SK-N-SH (cell line): ENCODE results near the gene RBM19. TPM values are rescaled to one million over a fixed set of nuclear protein-coding genes. Genes with fewer than 3 reads are reported as not detected.

Source experiments
- CTCF ChIA-PET: fragments of 300-600, 350-600 bp; formaldehyde crosslinking; extraction: SDS; loops from one replicate; lab custom pipeline; 2021; lab: Yijun Ruan, JAX
- POLR2A ChIA-PET: fragments of 350-600 bp; sonication (Branson Sonifier 250); formaldehyde crosslinking; extraction: SDS; loops from one replicate; lab custom pipeline; 2020; ENCODE audit warnings: antibody characterized with exemption, inconsistent platforms; lab: Yijun Ruan, JAX
- DNase-seq: peaks from one replicate; pipeline ENCODE4 v3.0.0; 2012
- H2AFZ ChIP-seq: fragments of 200-600 bp; sonication (generic); 2 replicates; pipeline ENCODE4 v1.8.1; 2016; ENCODE audit warnings: antibody characterized with exemption, mild to moderate bottlenecking, low read depth
- H3F3A ChIP-seq: fragments of 200-600 bp; sonication (generic); replicated peaks from 2 replicates; pipeline ENCODE3; 2016; ENCODE audit warnings: antibody characterized with exemption, mild to moderate bottlenecking; ENCODE audit not compliant: insufficient read depth
- H3K27ac ChIP-seq, 2 experiments: fragments of 200-500 bp in 1 of 2; fragments of 200-600 bp in 1 of 2; sonication (Bioruptor generic) in 1 of 2; sonication (generic), shearing (Covaris generic) in 1 of 2; 2 replicates each; pipeline versions ENCODE4 v1.5.1 to v1.6.1; 2014 to 2016; ENCODE audit warnings: low read depth in 2 of 2, inconsistent platforms in 1 of 2, low read length in 1 of 2, mild to moderate bottlenecking in 1 of 2, mixed read lengths in 1 of 2
- H3K27me3 ChIP-seq: fragments of 200-600 bp; sonication (generic), shearing (Covaris generic); 2 replicates; pipeline ENCODE4 v1.6.1; 2016; ENCODE audit warnings: mixed run types; ENCODE audit not compliant: insufficient read depth
- H3K36me3 ChIP-seq, 2 experiments: fragments of 200-500 bp in 1 of 2; fragments of 200-600 bp in 1 of 2; sonication (Bioruptor generic) in 1 of 2; sonication (generic) in 1 of 2; replicated peaks in 1 of 2; 2 replicates each; pipeline versions ENCODE3 to v1.5.1; 2014 to 2016; ENCODE audit warnings: low read length in 1 of 2, mild to moderate bottlenecking in 1 of 2; ENCODE audit not compliant: insufficient read depth in 2 of 2, control insufficient read depth in 1 of 2
- H3K4me1 ChIP-seq, 2 experiments: fragments of 200-500 bp in 1 of 2; fragments of 200-600 bp in 1 of 2; sonication (Bioruptor generic) in 1 of 2; sonication (generic), shearing (Covaris generic) in 1 of 2; 2 replicates each; pipeline versions ENCODE4 v1.5.1 to v1.6.1; 2014 to 2016; ENCODE audit warnings: low read depth in 1 of 2, low read length in 1 of 2, mixed run types in 1 of 2; ENCODE audit not compliant: insufficient read depth in 2 of 2, control insufficient read depth in 1 of 2
- H3K4me2 ChIP-seq: fragments of 200-600 bp; sonication (generic), shearing (Covaris generic); 2 replicates; pipeline ENCODE4 v1.6.1; 2017; ENCODE audit warnings: mixed run types
- H3K4me3 ChIP-seq, 2 experiments: fragments of 200-500 bp in 1 of 2; fragments of 200-600 bp in 1 of 2; sonication (Bioruptor generic) in 1 of 2; sonication (generic), shearing (Covaris generic) in 1 of 2; 2 replicates each; pipeline versions ENCODE4 v1.5.1 to v1.8.1; 2014 to 2016; ENCODE audit warnings: low read depth in 2 of 2, inconsistent platforms in 1 of 2, low read length in 1 of 2, mild to moderate bottlenecking in 1 of 2, mixed read lengths in 1 of 2, moderate library complexity in 1 of 2
- H3K79me2 ChIP-seq: fragments of 200-600 bp; sonication (generic); 2 replicates; pipeline ENCODE4 v1.8.1; 2017; ENCODE audit warnings: mild to moderate bottlenecking; ENCODE audit not compliant: insufficient read depth
- H3K9ac ChIP-seq: fragments of 200-600 bp; sonication (generic); 2 replicates; pipeline ENCODE4 v1.6.1; 2017; ENCODE audit warnings: mixed run types
- H3K9me2 ChIP-seq: fragments of 200-600 bp; sonication (generic); 2 replicates; pipeline ENCODE4 v1.6.1; 2017; ENCODE audit warnings: mixed run types
- H3K9me3 ChIP-seq: fragments of 200-600 bp; sonication (generic); 2 replicates; pipeline ENCODE4 v1.6.1; 2017; ENCODE audit warnings: mixed run types, mild to moderate bottlenecking, moderate library complexity
- H4K20me1 ChIP-seq: fragments of 200-600 bp; sonication (generic); 2 replicates; pipeline ENCODE4 v1.6.1; 2017; ENCODE audit warnings: mild to moderate bottlenecking, mixed run types; ENCODE audit not compliant: insufficient read depth
- ELF1 ChIP-seq: IDR thresholded peaks from 2 replicates; pipeline ENCODE4 v1.4.0; 2012
- EZH2phosphoT487 ChIP-seq: fragments of 200-600 bp; sonication (generic); IDR thresholded peaks from 2 replicates; pipeline ENCODE4 v1.6.1; 2017; ENCODE audit warnings: low read depth, mixed run types, mild to moderate bottlenecking, antibody characterized with exemption, moderate library complexity, borderline replicate concordance
- FOSL2 ChIP-seq: IDR thresholded peaks from 2 replicates; pipeline ENCODE4 v1.4.0; 2012; ENCODE audit warnings: low read depth, mild to moderate bottlenecking, moderate library complexity, borderline replicate concordance
- FOXJ3 ChIP-seq: sonication (generic); formaldehyde crosslinking; IDR thresholded peaks from 2 replicates; pipeline ENCODE4 v1.5.1; 2020; ENCODE audit warnings: mild to moderate bottlenecking, missing genetic modification reagents
- GATA2 ChIP-seq: sonication (generic); formaldehyde crosslinking; IDR thresholded peaks from 2 replicates; pipeline ENCODE4 v1.5.0; 2020; ENCODE audit warnings: mild to moderate bottlenecking, missing genetic modification reagents
- JUND ChIP-seq: IDR thresholded peaks from 2 replicates; pipeline ENCODE4 v1.4.0; 2012
- NRF1 ChIP-seq: IDR thresholded peaks from 2 replicates; pipeline ENCODE4 v1.6.1; 2012; ENCODE audit warnings: low read depth, mild to moderate bottlenecking, low read length
- POLR2AphosphoS5 ChIP-seq: IDR thresholded peaks from 2 replicates; pipeline ENCODE4 v1.6.1; 2012; ENCODE audit warnings: low read depth, low read length
- RAD21 ChIP-seq: IDR thresholded peaks from 2 replicates; pipeline ENCODE4 v1.6.1; 2012; ENCODE audit warnings: mild to moderate bottlenecking, low read length
- REST ChIP-seq: IDR thresholded peaks from 2 replicates; pipeline ENCODE4 v1.6.1; 2012; ENCODE audit warnings: mild to moderate bottlenecking, low read depth, low read length, moderate library complexity
- SMC3 ChIP-seq: IDR thresholded peaks from 2 replicates; pipeline ENCODE4 v1.6.1; 2012; ENCODE audit warnings: low read depth, low read length, improper control_type of control experiment
- YY1 ChIP-seq: IDR thresholded peaks from 2 replicates; pipeline ENCODE4 v1.4.0; 2012; ENCODE audit warnings: low read depth, mild to moderate bottlenecking
- WGBS: methylation state at CpG from one replicate; pipeline ENCODE4 v1.1.6; 2017; ENCODE audit warnings: low lambda C conversion rate; 5-methylcytosine and 5-hydroxymethylcytosine counted together
- polyA plus RNA-seq, 3 experiments: library from polyadenylated mRNA; depleted of rRNA; stranded (reverse); fragments of >200 nt; gene quantifications; 2 replicates each; pipeline ENCODE4 v1.2.3, GENCODE V29; 2012
- TF ChIP-seq, protein P1 (sequence below): fragments of 150-350 bp; IDR thresholded peaks from 2 replicates; pipeline ENCODE4 v1.6.1; 2017; ENCODE audit warnings: antibody characterized with exemption, low read length, low read depth, borderline replicate concordance
- TF ChIP-seq, protein P2 (sequence below): IDR thresholded peaks from 2 replicates; pipeline ENCODE4 v1.4.0; 2012; ENCODE audit warnings: low read depth, borderline replicate concordance
- TF ChIP-seq, protein P3 (sequence below): fragments of 150-350 bp; IDR thresholded peaks from 2 replicates; pipeline ENCODE4 v1.6.1; 2016; ENCODE audit warnings: mild to moderate bottlenecking, low read depth, low read length

The RBM19 gene
- polyA plus RNA-seq, 1 of the 3 experiments (the other 2 are of a cell fraction): 16.6 TPM

- no peak overlapping the region for H3K27ac ChIP-seq
- H3K79me2 ChIP-seq: no peaks in the 10 kb centered on the region
- TF ChIP-seq, protein P1, sequence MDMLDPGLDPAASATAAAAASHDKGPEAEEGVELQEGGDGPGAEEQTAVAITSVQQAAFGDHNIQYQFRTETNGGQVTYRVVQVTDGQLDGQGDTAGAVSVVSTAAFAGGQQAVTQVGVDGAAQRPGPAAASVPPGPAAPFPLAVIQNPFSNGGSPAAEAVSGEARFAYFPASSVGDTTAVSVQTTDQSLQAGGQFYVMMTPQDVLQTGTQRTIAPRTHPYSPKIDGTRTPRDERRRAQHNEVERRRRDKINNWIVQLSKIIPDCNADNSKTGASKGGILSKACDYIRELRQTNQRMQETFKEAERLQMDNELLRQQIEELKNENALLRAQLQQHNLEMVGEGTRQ: no peak
- TF ChIP-seq, protein P2, sequence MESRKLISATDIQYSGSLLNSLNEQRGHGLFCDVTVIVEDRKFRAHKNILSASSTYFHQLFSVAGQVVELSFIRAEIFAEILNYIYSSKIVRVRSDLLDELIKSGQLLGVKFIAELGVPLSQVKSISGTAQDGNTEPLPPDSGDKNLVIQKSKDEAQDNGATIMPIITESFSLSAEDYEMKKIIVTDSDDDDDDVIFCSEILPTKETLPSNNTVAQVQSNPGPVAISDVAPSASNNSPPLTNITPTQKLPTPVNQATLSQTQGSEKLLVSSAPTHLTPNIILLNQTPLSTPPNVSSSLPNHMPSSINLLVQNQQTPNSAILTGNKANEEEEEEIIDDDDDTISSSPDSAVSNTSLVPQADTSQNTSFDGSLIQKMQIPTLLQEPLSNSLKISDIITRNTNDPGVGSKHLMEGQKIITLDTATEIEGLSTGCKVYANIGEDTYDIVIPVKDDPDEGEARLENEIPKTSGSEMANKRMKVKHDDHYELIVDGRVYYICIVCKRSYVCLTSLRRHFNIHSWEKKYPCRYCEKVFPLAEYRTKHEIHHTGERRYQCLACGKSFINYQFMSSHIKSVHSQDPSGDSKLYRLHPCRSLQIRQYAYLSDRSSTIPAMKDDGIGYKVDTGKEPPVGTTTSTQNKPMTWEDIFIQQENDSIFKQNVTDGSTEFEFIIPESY: no peak
- no peaks in the 10 kb centered on the region for H3K27me3 ChIP-seq
- no peaks in the 10 kb centered on the region for H3F3A ChIP-seq
- no peak overlapping the region for H3K4me2 ChIP-seq
- no peaks in the 10 kb centered on the region for H4K20me1 ChIP-seq
- CTCF ChIA-PET: no interaction called here
- no peak overlapping the region for H3K9ac ChIP-seq
- no peaks in the 10 kb centered on the region for H3K36me3 ChIP-seq
- no peak for DNase-seq
- H3K4me1 ChIP-seq: no peaks in the 10 kb centered on the region; a peak in 1 of 4 replicates
- no peak overlapping the region for H3K4me3 ChIP-seq
- no peaks in the 10 kb centered on the region for H3K9me2 ChIP-seq
- no peaks in the 10 kb centered on the region for H3K9me3 ChIP-seq
- H2AFZ ChIP-seq: no peak overlapping the region
- POLR2A ChIA-PET: no interaction called here
- WGBS: 71% methylated on average over 10 of the region's 10 CpGs
Measured at GRCh38 chr12:113795445-113795844, 170.7 kb downstream of the RBM19 start.

DNA sequence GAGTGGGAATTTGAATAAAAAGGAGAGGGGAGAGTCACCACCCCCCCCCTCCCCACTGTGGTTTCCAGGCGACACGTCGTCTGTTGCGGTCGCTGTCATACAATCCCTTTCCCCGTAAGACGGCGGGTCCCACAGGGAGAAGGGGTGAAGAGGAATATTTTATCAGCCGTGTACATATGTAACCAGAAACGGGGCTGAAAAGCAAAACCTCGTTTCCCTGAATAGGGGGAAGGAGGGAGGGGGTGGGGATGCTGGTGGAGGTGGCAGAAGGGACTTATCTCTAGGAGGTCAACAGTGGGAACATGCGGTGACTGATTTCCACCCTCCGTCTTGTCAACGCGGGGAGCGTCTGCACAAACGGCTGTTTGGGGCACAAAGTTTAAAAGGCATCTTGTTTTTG, 171.4 kb downstream of the RBM19 start:
- Histone ChIP-seq H3K27ac (no peak overlapping the region), H2AFZ (no peak overlapping the region), H3K4me1 (no peaks in the 10 kb centered on the region; a peak in 1 of 4 replicates), H3K4me3 (no peak overlapping the region), H3K27me3 (no peaks in the 10 kb centered on the region), H3K9me3 (no peaks in the 10 kb centered on the region), H3K9me2 (no peaks in the 10 kb centered on the region), H4K20me1 (no peaks in the 10 kb centered on the region), H3K4me2 (no peak overlapping the region), H3F3A (no peaks in the 10 kb centered on the region), H3K79me2 (no peaks in the 10 kb centered on the region), H3K36me3 (no peaks in the 10 kb centered on the region), H3K9ac (no peak overlapping the region)
- DNase-seq: no peak
- CTCF ChIA-PET: no interaction called here
- TF ChIP-seq FOSL2 (no peak), FOXJ3 (CRISPR knock-in tag) (no peak)
- WGBS: 85% methylated on average over 17 of the region's 17 CpGs
- POLR2A ChIA-PET: no interaction called here

GRCh38 chr12:113793250-113793649, 172.9 kb downstream of the RBM19 start:
- H3K4me3 ChIP-seq: no peak overlapping the region
- no peaks in the 10 kb centered on the region for H3K27me3 ChIP-seq
- no peak overlapping the region for H3K27ac ChIP-seq
- peaks cover 5% of the 10 kb centered on the region for H3F3A ChIP-seq
- no peak for DNase-seq
- H3K4me1 ChIP-seq: no peaks in the 10 kb centered on the region; a peak in 1 of 4 replicates
- H3K9ac ChIP-seq: no peak overlapping the region
- H3K9me2 ChIP-seq: no peaks in the 10 kb centered on the region
- no peaks in the 10 kb centered on the region for H3K36me3 ChIP-seq
- H3K4me2 ChIP-seq: no peak overlapping the region
- no peaks in the 10 kb centered on the region for H3K79me2 ChIP-seq
- H3K9me3 ChIP-seq: no peaks in the 10 kb centered on the region
- CTCF ChIA-PET: interaction anchor here (0.5 kb wide), 1 partner anchor 20 kb away, joined by 3 read pairs; no protein-coding TSS in a partner anchor
- H4K20me1 ChIP-seq: no peaks in the 10 kb centered on the region
- no peak overlapping the region for H2AFZ ChIP-seq
- POLR2A ChIA-PET: no interaction called here
- WGBS: 76% methylated on average over 9 of the region's 9 CpGs
- TF ChIP-seq JUND: no peak
- no peak for TF ChIP-seq EZH2phosphoT487
- no peak for TF ChIP-seq POLR2AphosphoS5
- TF ChIP-seq REST: no peak
- TF ChIP-seq RAD21: no peak
- no peak for TF ChIP-seq ELF1
- no peak for TF ChIP-seq YY1
- TF ChIP-seq, protein P3, sequence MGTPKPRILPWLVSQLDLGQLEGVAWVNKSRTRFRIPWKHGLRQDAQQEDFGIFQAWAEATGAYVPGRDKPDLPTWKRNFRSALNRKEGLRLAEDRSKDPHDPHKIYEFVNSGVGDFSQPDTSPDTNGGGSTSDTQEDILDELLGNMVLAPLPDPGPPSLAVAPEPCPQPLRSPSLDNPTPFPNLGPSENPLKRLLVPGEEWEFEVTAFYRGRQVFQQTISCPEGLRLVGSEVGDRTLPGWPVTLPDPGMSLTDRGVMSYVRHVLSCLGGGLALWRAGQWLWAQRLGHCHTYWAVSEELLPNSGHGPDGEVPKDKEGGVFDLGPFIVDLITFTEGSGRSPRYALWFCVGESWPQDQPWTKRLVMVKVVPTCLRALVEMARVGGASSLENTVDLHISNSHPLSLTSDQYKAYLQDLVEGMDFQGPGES: no peak
- TF ChIP-seq SMC3: no peak
- no peak for TF ChIP-seq NRF1
- no peak for TF ChIP-seq GATA2 (CRISPR knock-in tag)
